Endothelial cell (in vitro differentiated cells): ENCODE results near the gene UBE2J1. TPM values are rescaled to one million over a fixed set of nuclear protein-coding genes. Genes with fewer than 3 reads are reported as not detected.
"Not testable (repeated sequence)": the region's sequence is repeated elsewhere in the genome, so short reads cannot be mapped to it uniquely, and the experiment has no call there.

Experiments used
- DNase-seq: peaks from one replicate; pipeline ENCODE4 v3.0.0; 2021; ENCODE audit warnings: low spot score
- H3K27ac Mint-ChIP-seq: one replicate; pipeline ENCODE4 v1.8.0; 2021; ENCODE audit warnings: mixed read lengths, inconsistent platforms; ENCODE audit not compliant: unreplicated experiment
- H3K27me3 Mint-ChIP-seq: one replicate; pipeline ENCODE4 v1.8.0; 2021; ENCODE audit warnings: mild to moderate bottlenecking, moderate library complexity, mixed read lengths, inconsistent platforms; ENCODE audit not compliant: unreplicated experiment
- H3K36me3 Mint-ChIP-seq: one replicate; pipeline ENCODE4 v1.8.0; 2021; ENCODE audit warnings: mild to moderate bottlenecking, low read depth, mixed read lengths, inconsistent platforms; ENCODE audit not compliant: unreplicated experiment
- H3K4me1 Mint-ChIP-seq: one replicate; pipeline ENCODE4 v1.8.0; 2021; ENCODE audit warnings: mild to moderate bottlenecking, mixed read lengths, inconsistent platforms; ENCODE audit not compliant: unreplicated experiment
- H3K4me3 Mint-ChIP-seq: one replicate; pipeline ENCODE4 v1.8.0; 2021; ENCODE audit warnings: mild to moderate bottlenecking, mixed read lengths, inconsistent platforms; ENCODE audit not compliant: unreplicated experiment
- H3K9me3 Mint-ChIP-seq: one replicate; pipeline ENCODE4 v1.8.0; 2021; ENCODE audit warnings: mixed read lengths, inconsistent platforms; ENCODE audit not compliant: unreplicated experiment
- total RNA-seq: library from RNA; stranded (reverse); fragmentation: NEBNext Ultra II Directional; extraction: Animal tissue kit (Norgen Biotek cat#: 25700); gene quantifications from one replicate; pipeline ENCODE4 v1.2.1, GENCODE V29; 2021; ENCODE audit not compliant: unreplicated experiment
- TF ChIP-seq, protein P1 (sequence below): fragments of 200-600 bp; sonication (generic); IDR thresholded peaks from one replicate; pipeline ENCODE4 v1.5.0; 2021; ENCODE audit warnings: antibody characterized with exemption; ENCODE audit not compliant: unreplicated experiment

The UBE2J1 gene
- total RNA-seq, 1 donor from 2014 or later = 43.7 TPM

DNA sequence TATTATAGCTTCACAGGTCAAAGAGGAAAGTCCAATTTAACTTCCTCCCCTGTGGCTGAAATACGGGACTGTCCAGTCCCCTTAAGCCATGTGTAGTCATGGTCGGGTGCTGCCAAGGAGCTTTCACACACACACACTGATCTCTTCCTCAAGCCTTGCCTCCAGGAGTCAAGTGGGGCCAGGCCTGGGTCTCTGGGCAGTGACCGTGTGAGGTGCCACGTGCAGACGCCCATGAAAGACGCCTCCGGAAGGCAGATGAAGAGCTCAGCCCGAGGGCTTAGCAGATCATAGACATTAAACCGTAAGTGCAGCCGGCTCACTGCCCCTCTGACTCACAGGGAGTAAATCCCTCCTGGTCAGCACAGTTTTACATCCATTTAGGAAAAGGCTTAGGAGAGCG, 41.6 kb downstream of the UBE2J1 start:
- no peak overlapping the region for H3K4me3 Mint-ChIP-seq
- H3K4me1 Mint-ChIP-seq = peaks cover 15% of the 10 kb centered on the region
- H3K27me3 Mint-ChIP-seq = peaks cover 2% of the 10 kb centered on the region
- H3K27ac Mint-ChIP-seq = no peak overlapping the region
- TF ChIP-seq, protein P1, sequence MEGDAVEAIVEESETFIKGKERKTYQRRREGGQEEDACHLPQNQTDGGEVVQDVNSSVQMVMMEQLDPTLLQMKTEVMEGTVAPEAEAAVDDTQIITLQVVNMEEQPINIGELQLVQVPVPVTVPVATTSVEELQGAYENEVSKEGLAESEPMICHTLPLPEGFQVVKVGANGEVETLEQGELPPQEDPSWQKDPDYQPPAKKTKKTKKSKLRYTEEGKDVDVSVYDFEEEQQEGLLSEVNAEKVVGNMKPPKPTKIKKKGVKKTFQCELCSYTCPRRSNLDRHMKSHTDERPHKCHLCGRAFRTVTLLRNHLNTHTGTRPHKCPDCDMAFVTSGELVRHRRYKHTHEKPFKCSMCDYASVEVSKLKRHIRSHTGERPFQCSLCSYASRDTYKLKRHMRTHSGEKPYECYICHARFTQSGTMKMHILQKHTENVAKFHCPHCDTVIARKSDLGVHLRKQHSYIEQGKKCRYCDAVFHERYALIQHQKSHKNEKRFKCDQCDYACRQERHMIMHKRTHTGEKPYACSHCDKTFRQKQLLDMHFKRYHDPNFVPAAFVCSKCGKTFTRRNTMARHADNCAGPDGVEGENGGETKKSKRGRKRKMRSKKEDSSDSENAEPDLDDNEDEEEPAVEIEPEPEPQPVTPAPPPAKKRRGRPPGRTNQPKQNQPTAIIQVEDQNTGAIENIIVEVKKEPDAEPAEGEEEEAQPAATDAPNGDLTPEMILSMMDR = no peak
- no peak for DNase-seq
- no peaks in the 10 kb centered on the region for H3K9me3 Mint-ChIP-seq
- H3K36me3 Mint-ChIP-seq = no peaks in the 10 kb centered on the region

DNA sequence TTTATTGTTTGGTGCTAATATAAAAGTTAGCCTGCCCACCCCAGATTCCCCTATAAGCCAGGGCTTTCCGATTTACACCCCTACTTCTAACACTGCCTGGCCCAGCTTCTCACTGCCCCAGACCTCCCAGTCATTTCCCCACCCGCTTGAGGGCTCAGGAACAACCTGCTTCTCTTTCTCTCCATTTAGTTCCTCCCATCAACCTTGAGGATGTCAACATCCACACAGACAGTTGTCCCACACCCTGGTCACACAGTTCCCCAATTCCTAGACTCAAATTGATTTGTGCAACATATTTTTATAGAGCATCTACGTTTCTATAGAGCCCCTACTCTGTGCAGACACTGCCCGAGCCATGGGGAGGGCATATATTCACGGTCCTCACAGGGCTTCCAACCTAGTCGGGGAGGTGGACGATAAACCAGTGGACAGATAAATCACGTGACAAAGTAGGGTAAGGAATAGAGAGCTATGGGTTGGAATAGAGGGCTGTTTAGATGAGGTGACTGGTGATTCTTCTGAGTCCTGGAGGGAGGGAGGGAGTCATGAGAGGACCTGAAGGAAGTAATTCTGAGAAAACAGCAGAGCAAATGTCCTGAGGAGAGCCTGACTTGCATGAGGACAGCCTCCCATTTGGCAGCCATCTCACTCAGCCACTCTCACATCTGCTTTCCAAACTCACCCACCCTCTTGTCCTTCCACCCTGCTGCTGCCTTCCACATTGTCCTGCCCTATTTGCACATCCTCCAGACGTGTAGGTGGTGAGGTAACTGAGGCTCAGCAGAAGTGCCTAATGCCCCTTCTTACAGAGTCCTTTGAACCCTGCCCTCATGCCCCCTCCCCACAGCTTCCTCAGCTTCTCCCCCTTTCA, 43.8 kb downstream of the UBE2J1 start:
- H3K36me3 Mint-ChIP-seq = no peaks in the 10 kb centered on the region
- peaks cover 2% of the 10 kb centered on the region for H3K27me3 Mint-ChIP-seq
- no peak overlapping the region for H3K4me3 Mint-ChIP-seq
- DNase-seq = no peak
- peaks cover 15% of the 10 kb centered on the region for H3K4me1 Mint-ChIP-seq
- no peak overlapping the region for H3K27ac Mint-ChIP-seq
- H3K9me3 Mint-ChIP-seq = no peaks in the 10 kb centered on the region
- TF ChIP-seq, protein P1 = no peak

DNA sequence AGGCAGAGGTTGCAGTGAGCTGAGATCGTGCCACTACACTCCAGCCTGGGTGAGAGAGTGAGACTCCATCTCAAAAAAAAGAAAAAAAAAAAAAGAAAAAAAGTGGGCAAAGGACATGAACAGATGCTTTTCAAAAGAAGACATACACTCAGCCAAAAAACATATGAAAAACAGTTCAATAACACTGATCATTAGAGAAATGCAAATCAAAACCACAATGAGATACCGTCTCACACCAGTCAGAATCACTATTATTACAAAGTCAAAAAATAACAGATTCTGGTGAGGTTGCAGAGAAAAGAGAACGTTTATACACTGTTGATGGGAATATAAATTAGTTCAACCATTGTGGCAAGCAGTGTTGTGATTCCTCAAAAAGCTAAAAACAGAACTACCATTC, 48.0 kb downstream of the UBE2J1 start:
- H3K36me3 Mint-ChIP-seq, DNase-seq, H3K4me1 Mint-ChIP-seq, H3K4me3 Mint-ChIP-seq, H3K27ac Mint-ChIP-seq, H3K9me3 Mint-ChIP-seq, H3K27me3 Mint-ChIP-seq: not testable (repeated sequence)

DNA sequence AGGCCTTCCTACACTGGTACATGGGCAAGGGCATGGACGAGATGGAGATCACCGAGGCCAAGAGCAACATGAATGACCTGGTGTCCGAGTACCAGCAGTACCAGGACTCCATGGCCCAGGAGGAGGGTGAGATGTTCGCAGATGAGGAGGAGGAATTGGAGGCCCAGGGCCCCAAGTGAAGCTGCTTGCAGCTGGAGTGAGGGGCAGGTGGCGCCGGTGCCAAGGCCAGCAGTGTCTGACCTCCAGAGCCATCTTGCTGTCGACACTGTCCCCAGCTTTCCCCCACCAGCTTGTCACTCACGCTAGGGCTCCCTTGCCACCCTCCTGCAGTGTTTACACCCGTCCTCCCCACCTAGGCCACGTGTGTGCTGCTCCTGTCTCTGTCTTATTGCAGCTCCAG, 49.6 kb downstream of the UBE2J1 start:
- no peak overlapping the region for H3K27ac Mint-ChIP-seq
- H3K4me1 Mint-ChIP-seq = no peaks in the 10 kb centered on the region
- no peak for DNase-seq
- H3K27me3 Mint-ChIP-seq = no peaks in the 10 kb centered on the region
- peaks cover 4% of the 10 kb centered on the region for H3K36me3 Mint-ChIP-seq
- TF ChIP-seq, protein P1 = no peak
- H3K9me3 Mint-ChIP-seq = no peaks in the 10 kb centered on the region
- no peak overlapping the region for H3K4me3 Mint-ChIP-seq

DNA sequence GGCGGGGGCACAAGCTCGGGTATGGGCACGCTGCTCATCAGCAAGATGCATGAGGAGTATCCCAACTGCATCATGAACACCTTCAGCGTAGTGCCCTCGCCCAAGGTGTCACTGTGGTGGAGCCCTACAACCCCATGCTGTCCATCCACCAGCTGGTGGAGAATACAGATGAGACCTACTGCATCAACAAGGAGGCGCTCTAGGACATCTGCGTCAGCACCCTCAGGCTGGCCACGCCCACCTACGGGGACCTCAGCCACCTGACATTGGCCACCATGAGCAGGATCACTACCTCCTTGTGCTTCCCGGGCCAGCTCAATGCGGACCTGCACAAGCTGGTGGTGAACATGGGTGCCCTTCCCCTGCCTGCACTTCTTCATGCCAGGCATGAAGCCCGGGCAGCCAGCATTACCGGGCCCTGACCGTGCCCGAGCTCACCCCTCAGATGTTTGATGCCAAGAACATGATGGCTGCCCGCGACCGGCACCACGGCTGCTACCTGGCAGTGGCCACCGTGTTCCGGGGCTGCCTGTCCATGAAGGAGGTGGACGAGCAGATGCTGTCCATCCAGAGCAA, 50.2 kb downstream of the UBE2J1 start:
- TF ChIP-seq, protein P1 = no peak

More for the DNA sequence above, 50.2 kb downstream of the UBE2J1 start:
- Mint-ChIP-seq H3K27ac (no peak overlapping the region), H3K27me3 (no peaks in the 10 kb centered on the region), H3K36me3 (peaks cover 4% of the 10 kb centered on the region), H3K9me3 (no peaks in the 10 kb centered on the region), H3K4me3 (no peak overlapping the region), H3K4me1 (no peaks in the 10 kb centered on the region)
- DNase-seq = no peak
